Measurements from ENCODE around the gene TTC1. TPM values are rescaled to one million over a fixed set of nuclear protein-coding genes. Genes with fewer than 3 reads are reported as not detected.

TTC1 gene
- total and polyA plus RNA-seq, 2 of the 8 experiments (the other 6 are each of a cell fraction or from before 2014, with no cell fraction given), result 25.1 to 63.9 TPM

GRCh38 chr5:160029540-160030139 lies 20.7 kb downstream of the TTC1 start:
- no peak overlapping the region for H3K9ac ChIP-seq (replicated peaks in 1 of 4; ENCODE audit: extremely low read depth in 1 of 4, low read depth in 3 of 4, low read length in 3 of 4)
- DNase-seq (ENCODE audit: low read depth in 1 of 2, low spot score in 2 of 2) (no peak), FAIRE-seq (no peak)
- no peak overlapping the region for H3K18ac ChIP-seq (ENCODE audit: extremely low read depth, low read length)
- no peak overlapping the region for H2BK12ac ChIP-seq (ENCODE audit: low read depth, low read length)
- H3K4me2 ChIP-seq (ENCODE audit: insufficient read depth in 1 of 2, low read depth in 2 of 2, low read length in 2 of 2), result no peak overlapping the region
- no peak overlapping the region for H3K56ac ChIP-seq (replicated peaks; ENCODE audit: insufficient read length, low read depth, low read length)
- H3K14ac ChIP-seq (ENCODE audit: insufficient read length), result no peak overlapping the region
- H2BK15ac ChIP-seq (ENCODE audit: low read length), result no peak overlapping the region
- no peak overlapping the region for H2BK5ac ChIP-seq (ENCODE audit: low read depth, low read length)
- peaks cover 2% of the 10 kb centered on the region; the same call in 1 of the 2 replicates for H3K79me1 ChIP-seq (ENCODE audit: low read depth, low read length)
- no peaks in the 10 kb centered on the region for H3K9me3 ChIP-seq (ENCODE audit: insufficient read depth in 2 of 2, low read depth in 1 of 2, low read length in 1 of 2)
- H2BK120ac ChIP-seq (replicated peaks; ENCODE audit: low read depth, low read length), result no peak overlapping the region
- H4K20me1 ChIP-seq (replicated peaks in 1 of 2; ENCODE audit: control insufficient read depth in 1 of 2, insufficient read depth in 2 of 2, low read length in 2 of 2), result peaks cover 0 to 3% of the 10 kb centered on the region in 2 experiments
- no peak overlapping the region for H3K4me3 ChIP-seq (ENCODE audit: extremely low read depth in 1 of 4, insufficient read depth in 2 of 4, low read depth in 3 of 4, low read length in 4 of 4)
- ChIA-PET CTCF (ENCODE audit: partially characterized antibody) (interaction anchor here (0.7 to 1.8 kb wide), 7 partner anchors 8 to 429 kb away, joined by 3 to 16 read pairs (median 4); partner anchors contain the start of gene C1QTNF2), POLR2A (ENCODE audit: partially characterized antibody) (interaction anchor here (0.6 to 1.8 kb wide), 4 partner anchors 8 to 33 kb away, joined by 3 read pairs; partner anchors contain the start of gene TTC1)
- no peak overlapping the region for H3K23ac ChIP-seq (ENCODE audit: insufficient read length)
- no peak overlapping the region for H2AK5ac ChIP-seq (ENCODE audit: low read depth, low read length)
- WGBS, 2 experiments (ENCODE audit: extremely low coverage in 1 of 2, insufficient coverage in 1 of 2, insufficient read length in 1 of 2, insufficient replicate concordance in 2 of 2, low coverage in 1 of 2, low lambda C conversion rate in 2 of 2, missing lambda C conversion rate in 1 of 2), result 86% methylated on average over 3 of the region's 3 CpGs; no CpG with 5 or more reads in 1 of the 2 experiments
- H4K8ac ChIP-seq (ENCODE audit: extremely low read depth, insufficient read depth, low read length), result no peak overlapping the region
- H4K5ac ChIP-seq (ENCODE audit: insufficient read length, low read depth, low read length), result no peak overlapping the region
- no peaks in the 10 kb centered on the region for H3K23me2 ChIP-seq (ENCODE audit: low read depth, low read length)
- H3K36me3 ChIP-seq (ENCODE audit: control insufficient read depth in 2 of 4, insufficient read depth in 4 of 4, low read length in 3 of 4), result peaks cover 0 to 13% (median 6%) of the 10 kb centered on the region in 4 experiments; a peak in 4 of 8 replicates
- H3K27me3 ChIP-seq (replicated peaks in 1 of 4; ENCODE audit: control insufficient read depth in 3 of 4, extremely low read depth in 1 of 4, insufficient read depth in 3 of 4, low read length in 3 of 4), result peaks cover 0 to 1% (median 0%) of the 10 kb centered on the region in 4 experiments; a peak in 1 of 7 replicates
- H3K4ac ChIP-seq (replicated peaks; ENCODE audit: insufficient read length, low read depth, low read length), result no peak overlapping the region
- H3K4me1 ChIP-seq (replicated peaks in 1 of 4; ENCODE audit: control insufficient read depth in 3 of 4, insufficient read depth in 4 of 4, low read length in 3 of 4), result no peaks in the 10 kb centered on the region; a peak in 1 of 7 replicates
- no peak overlapping the region for H3K27ac ChIP-seq (ENCODE audit: low read depth, low read length)
- peaks cover 0 to 31% of the 10 kb centered on the region in 2 experiments; a peak in 1 of 4 replicates for H3K79me2 ChIP-seq (ENCODE audit: control insufficient read depth in 1 of 2, insufficient read depth in 2 of 2, low read length in 2 of 2)
- no peak overlapping the region for H2BK20ac ChIP-seq (ENCODE audit: low read length)
- no peak overlapping the region for H2AFZ ChIP-seq (ENCODE audit: low read length)
- no peak overlapping the region for H4K91ac ChIP-seq (replicated peaks; ENCODE audit: insufficient read length, low read length)
- TF ChIP-seq E2F6 (IDR thresholded peaks at IDR 0.05), result no peak
- TF ChIP-seq, protein P1, sequence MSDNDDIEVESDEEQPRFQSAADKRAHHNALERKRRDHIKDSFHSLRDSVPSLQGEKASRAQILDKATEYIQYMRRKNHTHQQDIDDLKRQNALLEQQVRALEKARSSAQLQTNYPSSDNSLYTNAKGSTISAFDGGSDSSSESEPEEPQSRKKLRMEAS (IDR thresholded peaks at IDR 0.05), result no peak
- no peak for TF ChIP-seq SIRT6 (IDR thresholded peaks at IDR 0.05; ENCODE audit: low read length)
- no peak for TF ChIP-seq CHD1 (IDR thresholded peaks at IDR 0.05; ENCODE audit: low read depth, low read length)
- no peak for TF ChIP-seq RNF2 (IDR thresholded peaks at IDR 0.05; ENCODE audit: borderline replicate concordance, low read depth, low read length, missing control alignments, poor library complexity, severe bottlenecking)
- no peak for TF ChIP-seq BACH1 (IDR thresholded peaks at IDR 0.05; ENCODE audit: low read length)
- TF ChIP-seq ASH2L (IDR thresholded peaks at IDR 0.05; ENCODE audit: low read length), result no peak
- no peak for TF ChIP-seq GABPA (IDR thresholded peaks at IDR 0.05; ENCODE audit: borderline replicate concordance, insufficient read depth, low read length)
- no peak for TF ChIP-seq SRF (IDR thresholded peaks at IDR 0.05; ENCODE audit: low read depth, low read length)
- no peak for TF ChIP-seq USF2 (IDR thresholded peaks at IDR 0.05; ENCODE audit: low read length)
- TF ChIP-seq POLR2AphosphoS5 (IDR thresholded peaks at IDR 0.05; ENCODE audit: low read depth, low read length), result no peak

Measured in H1 (cell line).